Natural killer cell (primary cell): ENCODE data around the gene FHIT. TPM values are rescaled to one million over a fixed set of nuclear protein-coding genes. Genes with fewer than 3 reads are reported as not detected.

Source experiments
- ATAC-seq, 3 donors: fragments of 150-1000 bp in 2 of 3; fragments of 200-7000 bp in 1 of 3; cut with Tn5 transposase; 1 replicate in 1 of 3; 2 replicates in 2 of 3; pipeline ENCODE4 v1.10.0; 2021; ENCODE audit warnings: mild to moderate bottlenecking in 2 of 3, moderate library complexity in 2 of 3
- DNase-seq, 2 donors: peaks; one replicate each; pipeline versions ENCODE4 v3.0.0 to v3.0.0-alpha.2; 2013 to 2021; ENCODE audit warnings: mixed read lengths in 1 of 2
- H3K27ac ChIP-seq: one replicate; pipeline ENCODE4 v1.5.1; 2013; ENCODE audit warnings: mild to moderate bottlenecking, low read length
- H3K27me3 ChIP-seq: one replicate; pipeline ENCODE4 v1.6.1; 2013; ENCODE audit warnings: low read length; ENCODE audit not compliant: control insufficient read depth, insufficient read depth
- H3K36me3 ChIP-seq: one replicate; pipeline ENCODE4 v1.6.1; 2013; ENCODE audit warnings: low read length; ENCODE audit not compliant: control insufficient read depth, insufficient read depth
- H3K4me1 ChIP-seq: one replicate; pipeline ENCODE4 v1.6.1; 2013; ENCODE audit warnings: low read length; ENCODE audit not compliant: control insufficient read depth, insufficient read depth
- H3K4me3 ChIP-seq: one replicate; pipeline ENCODE4 v1.5.1; 2013; ENCODE audit warnings: low read length
- H3K9me3 ChIP-seq: one replicate; pipeline ENCODE4 v1.6.1; 2013; ENCODE audit warnings: low read length; ENCODE audit not compliant: control insufficient read depth, insufficient read depth
- H3K27ac Mint-ChIP-seq, 2 donors: one replicate each; pipeline ENCODE4 v1.8.0; 2022; ENCODE audit warnings: mild to moderate bottlenecking in 2 of 2, mixed read lengths in 2 of 2, moderate library complexity in 1 of 2
- H3K27me3 Mint-ChIP-seq, 2 donors: one replicate each; pipeline ENCODE4 v1.8.0; 2022; ENCODE audit warnings: low read depth in 2 of 2, mixed read lengths in 2 of 2
- H3K36me3 Mint-ChIP-seq: one replicate; pipeline ENCODE4 v1.8.0; 2022; ENCODE audit warnings: mixed read lengths
- H3K4me1 Mint-ChIP-seq, 2 donors: one replicate each; pipeline ENCODE4 v1.8.0; 2022; ENCODE audit warnings: mixed read lengths in 2 of 2
- H3K4me3 Mint-ChIP-seq: one replicate; pipeline ENCODE4 v1.8.0; 2022; ENCODE audit warnings: mild to moderate bottlenecking, moderate library complexity, mixed read lengths
- H3K9me3 Mint-ChIP-seq, 2 donors: one replicate each; pipeline ENCODE4 v1.8.0; 2022; ENCODE audit warnings: mixed read lengths in 2 of 2
- WGBS: methylation state at CpG from one replicate; pipeline ENCODE4 v1.1.7; 2013; ENCODE audit warnings: missing lambda C conversion rate; ENCODE audit not compliant: insufficient coverage; 5-methylcytosine and 5-hydroxymethylcytosine counted together
- intact Hi-C: fragments of 100-400 bp; cut with micrococcal nuclease; formaldehyde crosslinking; loops from one replicate; pipeline ENCODE4 v1.14.2; 2022
- total RNA-seq, 4 donors: library from RNA; stranded (reverse); fragments of 120-200 nt in 1 of 4; gene quantifications; one replicate each; pipeline versions ENCODE4 v1.2.3 to v1.2.4, GENCODE V29; 2013 to 2022
- TF ChIP-seq, protein P1 (sequence below): fragments of 200-600 bp; IDR thresholded peaks from one replicate; pipeline ENCODE4 v1.8.0; 2022; ENCODE audit warnings: antibody characterized with exemption

FHIT gene
- total RNA-seq, 3 donors from 2014 or later (not counting 1 experiment from before 2014, with no cell fraction given): 2.7 to 6.1 (median 3.3) TPM

DNA sequence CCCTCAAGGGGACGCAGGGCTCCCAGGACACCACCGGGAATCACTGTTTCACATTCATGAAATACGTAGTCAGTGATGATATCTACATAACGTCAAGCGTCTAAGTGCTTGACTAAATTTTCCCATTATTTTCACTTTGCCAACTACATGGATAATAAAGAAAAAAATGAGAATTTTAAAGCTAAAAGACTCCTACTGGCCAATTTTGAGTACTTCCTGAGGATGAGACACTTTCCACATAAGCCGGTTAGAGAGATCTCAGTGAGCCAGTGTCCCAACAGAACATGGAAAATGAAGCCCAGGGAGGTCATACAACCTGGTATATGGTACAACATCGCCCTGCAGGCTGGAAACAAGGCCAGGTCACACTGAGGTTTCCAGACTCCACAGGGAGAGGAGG, 928.1 kb downstream of the FHIT start:
- ATAC-seq: no peak
- Mint-ChIP-seq H3K9me3 (no peaks in the 10 kb centered on the region), H3K27me3 (no peaks in the 10 kb centered on the region), H3K4me1 (peaks cover 1 to 2% of the 10 kb centered on the region in 2 donors), H3K36me3 (no peaks in the 10 kb centered on the region), H3K27ac (no peak overlapping the region), H3K4me3 (no peak overlapping the region)
- Histone ChIP-seq H3K9me3 (no peaks in the 10 kb centered on the region), H3K4me3 (no peak overlapping the region), H3K27me3 (no peaks in the 10 kb centered on the region), H3K4me1 (no peaks in the 10 kb centered on the region), H3K36me3 (no peaks in the 10 kb centered on the region), H3K27ac (no peak overlapping the region)
- 89% methylated on average over 5 of the region's 7 CpGs for WGBS
- TF ChIP-seq, protein P1, sequence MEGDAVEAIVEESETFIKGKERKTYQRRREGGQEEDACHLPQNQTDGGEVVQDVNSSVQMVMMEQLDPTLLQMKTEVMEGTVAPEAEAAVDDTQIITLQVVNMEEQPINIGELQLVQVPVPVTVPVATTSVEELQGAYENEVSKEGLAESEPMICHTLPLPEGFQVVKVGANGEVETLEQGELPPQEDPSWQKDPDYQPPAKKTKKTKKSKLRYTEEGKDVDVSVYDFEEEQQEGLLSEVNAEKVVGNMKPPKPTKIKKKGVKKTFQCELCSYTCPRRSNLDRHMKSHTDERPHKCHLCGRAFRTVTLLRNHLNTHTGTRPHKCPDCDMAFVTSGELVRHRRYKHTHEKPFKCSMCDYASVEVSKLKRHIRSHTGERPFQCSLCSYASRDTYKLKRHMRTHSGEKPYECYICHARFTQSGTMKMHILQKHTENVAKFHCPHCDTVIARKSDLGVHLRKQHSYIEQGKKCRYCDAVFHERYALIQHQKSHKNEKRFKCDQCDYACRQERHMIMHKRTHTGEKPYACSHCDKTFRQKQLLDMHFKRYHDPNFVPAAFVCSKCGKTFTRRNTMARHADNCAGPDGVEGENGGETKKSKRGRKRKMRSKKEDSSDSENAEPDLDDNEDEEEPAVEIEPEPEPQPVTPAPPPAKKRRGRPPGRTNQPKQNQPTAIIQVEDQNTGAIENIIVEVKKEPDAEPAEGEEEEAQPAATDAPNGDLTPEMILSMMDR: no peak
- no peak for DNase-seq
- intact Hi-C loops: no loop called here

DNA sequence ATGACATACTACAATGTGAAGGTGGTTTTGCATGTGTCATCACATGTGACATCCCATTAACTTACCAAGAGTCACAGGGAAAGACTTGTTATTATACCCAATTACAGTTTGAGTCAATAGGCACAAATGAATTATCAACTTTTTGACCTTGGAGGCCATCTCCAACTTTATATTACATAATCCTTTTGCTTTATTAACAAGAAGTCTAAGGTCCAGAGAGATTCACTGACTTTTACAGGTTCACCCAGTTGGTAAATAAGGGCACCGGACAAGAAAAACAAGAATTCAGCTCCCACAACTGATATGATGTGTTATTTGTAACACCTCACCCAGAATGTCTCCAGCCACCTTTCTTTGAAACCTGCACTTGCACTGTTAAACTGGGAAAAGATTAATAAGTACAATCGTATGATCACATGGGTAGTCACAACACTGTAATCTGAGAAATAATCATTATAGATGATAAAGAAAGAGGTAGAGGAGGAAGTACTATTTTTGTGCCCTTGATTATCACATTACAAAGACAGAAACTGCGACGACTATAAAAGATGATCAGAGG, 928.9 kb downstream of the FHIT start:
- Mint-ChIP-seq H3K9me3 (no peaks in the 10 kb centered on the region), H3K27ac (no peak overlapping the region), H3K4me1 (peaks cover 3 to 6% of the 10 kb centered on the region in 2 donors), H3K4me3 (no peak overlapping the region), H3K27me3 (no peaks in the 10 kb centered on the region), H3K36me3 (no peaks in the 10 kb centered on the region)
- Histone ChIP-seq H3K27me3 (no peaks in the 10 kb centered on the region), H3K36me3 (no peaks in the 10 kb centered on the region), H3K4me1 (no peaks in the 10 kb centered on the region), H3K9me3 (no peaks in the 10 kb centered on the region), H3K4me3 (no peak overlapping the region), H3K27ac (no peak overlapping the region)
- 68% methylated on average over 2 of the region's 4 CpGs for WGBS
- intact Hi-C loops: no loop called here
- TF ChIP-seq, protein P1: no peak
- no peak for DNase-seq
- no peak for ATAC-seq

DNA sequence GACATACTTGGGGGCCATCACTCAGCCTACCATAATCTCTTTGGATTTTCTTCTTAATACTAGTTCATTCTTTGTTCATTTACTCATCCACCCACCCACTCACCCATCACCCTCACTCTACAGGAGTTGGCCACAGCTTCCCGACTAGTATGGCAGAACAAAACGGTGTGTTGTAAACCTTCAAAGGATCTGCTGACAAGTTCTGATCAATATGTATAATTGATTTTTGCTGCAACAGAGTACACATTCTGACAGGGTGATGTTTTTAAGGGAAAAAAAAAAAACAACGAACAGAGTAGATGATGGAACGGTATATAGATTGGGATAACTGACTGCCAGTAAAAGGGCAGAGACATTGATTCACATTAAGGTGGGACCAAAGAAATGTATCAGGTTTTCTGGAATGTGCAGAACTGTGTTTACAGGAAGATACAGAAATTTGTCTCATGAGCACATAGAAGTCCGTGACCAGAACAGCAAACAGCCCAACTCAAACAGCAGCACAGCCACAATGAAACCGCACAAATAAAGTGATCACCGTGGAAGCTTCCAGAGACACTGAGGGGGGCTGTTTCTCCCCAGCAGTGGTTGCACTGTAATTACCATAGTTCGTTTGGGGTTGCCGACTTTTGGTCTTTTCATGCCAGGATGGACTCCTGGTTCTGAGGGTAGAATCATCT, 931.9 kb downstream of the FHIT start:
- H3K4me3 Mint-ChIP-seq: no peak overlapping the region
- no peaks in the 10 kb centered on the region for H3K9me3 Mint-ChIP-seq
- H3K27me3 Mint-ChIP-seq: no peaks in the 10 kb centered on the region
- no peak overlapping the region for H3K27ac ChIP-seq
- intact Hi-C loops: no loop called here
- DNase-seq (no peak), ATAC-seq (no peak)
- no peaks in the 10 kb centered on the region for H3K36me3 ChIP-seq
- TF ChIP-seq, protein P1: no peak
- H3K27ac Mint-ChIP-seq: no peak overlapping the region
- no peaks in the 10 kb centered on the region for H3K27me3 ChIP-seq
- H3K4me1 ChIP-seq: no peaks in the 10 kb centered on the region
- H3K9me3 ChIP-seq: no peaks in the 10 kb centered on the region
- H3K36me3 Mint-ChIP-seq: no peaks in the 10 kb centered on the region
- peaks cover 3 to 6% of the 10 kb centered on the region in 2 donors for H3K4me1 Mint-ChIP-seq
- 94% methylated on average over 9 of the region's 9 CpGs for WGBS
- H3K4me3 ChIP-seq: no peak overlapping the region
